SK-N-SH (cell line): ENCODE measurements around the gene TEPSIN.

Experiments
- CHD2 ChIP-seq: fragments of 150-350 bp; IDR thresholded peaks from 2 replicates; pipeline ENCODE4 v1.6.1; 2018; ENCODE audit warnings: low read length; ENCODE audit not compliant: partially characterized antibody
- CTCF ChIP-seq: fragments of 200-600 bp; sonication (generic); IDR thresholded peaks from 2 replicates; pipeline ENCODE4 v1.6.1; 2017; ENCODE audit warnings: antibody characterized with exemption, mild to moderate bottlenecking, moderate library complexity
- EP300 ChIP-seq, 2 experiments: IDR thresholded peaks; 2 replicates each; pipeline versions ENCODE4 v1.4.0 to v1.6.1; 2012; ENCODE audit warnings: borderline replicate concordance in 1 of 2, low read depth in 1 of 2, low read length in 1 of 2
- EZH2phosphoT487 ChIP-seq: fragments of 200-600 bp; sonication (generic); IDR thresholded peaks from 2 replicates; pipeline ENCODE4 v1.6.1; 2017; ENCODE audit warnings: low read depth, mixed run types, mild to moderate bottlenecking, antibody characterized with exemption, moderate library complexity, borderline replicate concordance
- PBX3 ChIP-seq: IDR thresholded peaks from 2 replicates; pipeline ENCODE4; 2012
- POLR2AphosphoS5 ChIP-seq: IDR thresholded peaks from 2 replicates; pipeline ENCODE4 v1.6.1; 2012; ENCODE audit warnings: low read depth, low read length
- RAD21 ChIP-seq: IDR thresholded peaks from 2 replicates; pipeline ENCODE4 v1.6.1; 2012; ENCODE audit warnings: mild to moderate bottlenecking, low read length
- ZBTB33 ChIP-seq: IDR thresholded peaks from 2 replicates; pipeline ENCODE4 v1.4.0; 2012; ENCODE audit warnings: low read depth, borderline replicate concordance

GRCh38 chr17:81200695-81201580, 37.9 kb downstream of the TEPSIN start:
- TF ChIP-seq EZH2phosphoT487, result no peak
- TF ChIP-seq RAD21, result peak; percentile 75
- no peak for TF ChIP-seq POLR2AphosphoS5
- no peak for TF ChIP-seq CHD2
- TF ChIP-seq CTCF, result peak; percentile 73
- no peak for TF ChIP-seq ZBTB33
- no peak for TF ChIP-seq EP300 (IDR thresholded peaks at IDR 0.05; ENCODE audit: borderline replicate concordance in 1 of 2, low read depth in 1 of 2, low read length in 1 of 2)
- TF ChIP-seq PBX3, result no peak
